Mesendoderm (in vitro differentiated cells): ENCODE measurements around the gene TRIM28.

Experiments
- DNase-seq: peaks from one replicate; pipeline ENCODE4 v3.0.0; 2013
- H2AK5ac ChIP-seq: 2 replicates; pipeline ENCODE4 v1.6.1; 2013; ENCODE audit warnings: low read length, inconsistent platforms
- H2BK120ac ChIP-seq: 2 replicates; pipeline ENCODE4 v1.6.1; 2013; ENCODE audit warnings: low read depth, mild to moderate bottlenecking, low read length, moderate library complexity, mixed read lengths
- H2BK15ac ChIP-seq: replicated peaks from 2 replicates; pipeline ENCODE4 v1.6.1; 2013; ENCODE audit warnings: low read depth, mild to moderate bottlenecking, moderate library complexity
- H2BK5ac ChIP-seq: 2 replicates; pipeline ENCODE4 v1.6.1; 2013; ENCODE audit warnings: low read length, inconsistent platforms
- H3K18ac ChIP-seq: 2 replicates; pipeline ENCODE4 v1.6.1; 2013; ENCODE audit warnings: mild to moderate bottlenecking, low read length, mixed read lengths
- H3K23ac ChIP-seq: one replicate; pipeline ENCODE4 v1.6.1; 2013; ENCODE audit warnings: low read length
- H3K27ac ChIP-seq: 2 replicates; pipeline ENCODE4 v1.5.1; 2013; ENCODE audit warnings: low read depth, mild to moderate bottlenecking, inconsistent platforms, low read length, moderate library complexity
- H3K27me3 ChIP-seq: 2 replicates; pipeline ENCODE4 v1.6.1; 2013; ENCODE audit warnings: low read length, control low read depth, mild to moderate bottlenecking, inconsistent platforms; ENCODE audit not compliant: insufficient read depth, poor library complexity
- H3K36me3 ChIP-seq: 2 replicates; pipeline ENCODE4 v1.6.1; 2013; ENCODE audit warnings: low read length, inconsistent platforms; ENCODE audit not compliant: control insufficient read depth, insufficient read depth
- H3K4ac ChIP-seq: one replicate; pipeline ENCODE4 v1.6.1; 2013; ENCODE audit warnings: low read depth, mild to moderate bottlenecking, low read length, moderate library complexity
- H3K4me1 ChIP-seq: 2 replicates; pipeline ENCODE4 v1.6.1; 2013; ENCODE audit warnings: low read depth, low read length, inconsistent platforms; ENCODE audit not compliant: control insufficient read depth
- H3K4me2 ChIP-seq: 2 replicates; pipeline ENCODE4 v1.6.1; 2013; ENCODE audit warnings: low read length
- H3K4me3 ChIP-seq: 2 replicates; pipeline ENCODE4 v1.5.1; 2013; ENCODE audit warnings: mild to moderate bottlenecking, low read length
- H3K56ac ChIP-seq: one replicate; pipeline ENCODE4 v1.6.1; 2013; ENCODE audit warnings: low read length
- H3K79me1 ChIP-seq: 2 replicates; pipeline ENCODE4 v1.6.1; 2013; ENCODE audit warnings: low read length, inconsistent platforms
- H3K79me2 ChIP-seq: 2 replicates; pipeline ENCODE4 v1.6.1; 2013; ENCODE audit warnings: mild to moderate bottlenecking, low read length; ENCODE audit not compliant: control insufficient read depth, insufficient read depth
- H3K9ac ChIP-seq: 2 replicates; pipeline ENCODE4 v1.6.1; 2013; ENCODE audit warnings: low read length, inconsistent platforms
- H4K5ac ChIP-seq: one replicate; pipeline ENCODE4 v1.6.1; 2013; ENCODE audit warnings: low read length
- H4K8ac ChIP-seq: one replicate; pipeline ENCODE4 v1.6.1; 2013; ENCODE audit warnings: low read depth, mild to moderate bottlenecking, control low read depth, low read length, moderate library complexity
- WGBS: extraction: QIAGEN DNeasy Blood & Tissue Kit; methylation state at CpG from one replicate; pipeline ENCODE4 v1.1.7; 2013; ENCODE audit warnings: low lambda C conversion rate, missing lambda C conversion rate; ENCODE audit not compliant: insufficient coverage; ENCODE audit errors: extremely low coverage; 5-methylcytosine and 5-hydroxymethylcytosine counted together

Gene TRIM28

GRCh38 chr19:58522709-58523108 is 21.2 kb upstream of the TRIM28 start:
- no peak overlapping the region for H2BK5ac ChIP-seq
- no peak overlapping the region for H4K5ac ChIP-seq
- H3K9ac ChIP-seq, result no peak overlapping the region
- no peak overlapping the region for H3K4ac ChIP-seq
- H3K27me3 ChIP-seq, result no peaks in the 10 kb centered on the region
- no peak overlapping the region for H3K4me2 ChIP-seq
- no CpG with 5 or more reads among the region's 3 CpGs for WGBS
- no peak overlapping the region for H3K4me3 ChIP-seq
- H2BK120ac ChIP-seq, result no peak overlapping the region
- H4K8ac ChIP-seq, result no peak overlapping the region
- H3K27ac ChIP-seq, result no peak overlapping the region
- no peak for DNase-seq
- no peak overlapping the region for H2BK15ac ChIP-seq
- no peaks in the 10 kb centered on the region for H3K36me3 ChIP-seq
- H3K23ac ChIP-seq, result no peak overlapping the region
- peaks cover 7% of the 10 kb centered on the region for H3K4me1 ChIP-seq
- peaks cover 9% of the 10 kb centered on the region for H3K79me1 ChIP-seq
- H3K18ac ChIP-seq, result no peak overlapping the region
- no peak overlapping the region for H2AK5ac ChIP-seq
- peaks cover 11% of the 10 kb centered on the region for H3K79me2 ChIP-seq
- peak overlapping the region; percentile 25 for H3K56ac ChIP-seq

- Histone ChIP-seq H4K8ac (no peak overlapping the region), H3K56ac (no peak overlapping the region), H3K27ac (no peak overlapping the region), H3K79me2 (no peaks in the 10 kb centered on the region), H3K79me1 (no peaks in the 10 kb centered on the region), H3K27me3 (no peaks in the 10 kb centered on the region), H3K23ac (no peak overlapping the region), H3K36me3 (no peaks in the 10 kb centered on the region), H2AK5ac (no peak overlapping the region), H2BK5ac (no peak overlapping the region), H3K4me3 (no peak overlapping the region), H2BK15ac (no peak overlapping the region), H3K4me1 (no peaks in the 10 kb centered on the region), H3K4me2 (no peak overlapping the region), H4K5ac (no peak overlapping the region), H3K18ac (no peak overlapping the region), H3K9ac (no peak overlapping the region), H3K4ac (no peak overlapping the region), H2BK120ac (no peak overlapping the region)
- no CpG with 5 or more reads among the region's 3 CpGs for WGBS
- DNase-seq, result no peak
These were observed 14.5 kb upstream of the TRIM28 start for GRCh38 chr19:58529405-58529804.

GRCh38 chr19:58531034-58531840 is 12.6 kb upstream of the TRIM28 start:
- Histone ChIP-seq H3K23ac (no peak overlapping the region), H3K56ac (no peak overlapping the region), H3K9ac (no peak overlapping the region), H3K36me3 (no peaks in the 10 kb centered on the region), H3K79me2 (no peaks in the 10 kb centered on the region), H3K27me3 (no peaks in the 10 kb centered on the region), H3K79me1 (no peaks in the 10 kb centered on the region), H2BK15ac (no peak overlapping the region), H4K5ac (no peak overlapping the region), H3K27ac (no peak overlapping the region), H2BK5ac (no peak overlapping the region), H2BK120ac (no peak overlapping the region), H3K4me3 (no peak overlapping the region), H3K4ac (no peak overlapping the region), H3K18ac (no peak overlapping the region), H3K4me2 (no peak overlapping the region), H3K4me1 (no peaks in the 10 kb centered on the region), H2AK5ac (no peak overlapping the region), H4K8ac (no peak overlapping the region)
- no CpG with 5 or more reads among the region's 10 CpGs for WGBS
- DNase-seq, result no peak

GRCh38 chr19:58535857-58536256 is 8.0 kb upstream of the TRIM28 start:
- WGBS, result no CpG with 5 or more reads among the region's 3 CpGs
- no peak overlapping the region for H3K9ac ChIP-seq
- no peak overlapping the region for H3K56ac ChIP-seq

GRCh38 chr19:58536852-58537798 is 6.7 kb upstream of the TRIM28 start:
- H3K27me3 ChIP-seq, result no peaks in the 10 kb centered on the region
- H4K8ac ChIP-seq, result no peak overlapping the region
- no peak overlapping the region for H3K23ac ChIP-seq
- H3K4me1 ChIP-seq, result no peaks in the 10 kb centered on the region
- H3K79me1 ChIP-seq, result no peaks in the 10 kb centered on the region
- peak overlapping the region; percentile 70 for H3K9ac ChIP-seq
- no peaks in the 10 kb centered on the region for H3K36me3 ChIP-seq
- H3K18ac ChIP-seq, result no peak overlapping the region
- no peaks in the 10 kb centered on the region for H3K79me2 ChIP-seq
- H3K27ac ChIP-seq, result no peak overlapping the region
- H2BK5ac ChIP-seq, result no peak overlapping the region
- H4K5ac ChIP-seq, result no peak overlapping the region
- no peak overlapping the region for H3K4me2 ChIP-seq
- H3K4ac ChIP-seq, result no peak overlapping the region
- WGBS, result no CpG with 5 or more reads among the region's 8 CpGs
- no peak overlapping the region for H2BK120ac ChIP-seq
- H2AK5ac ChIP-seq, result no peak overlapping the region
- DNase-seq, result no peak
- no peak overlapping the region for H2BK15ac ChIP-seq
- H3K4me3 ChIP-seq, result no peak overlapping the region
- H3K56ac ChIP-seq, result peak overlapping the region; percentile 72

More at GRCh38 chr19:58535857-58536256, 8.0 kb upstream of the TRIM28 start:
- H2BK120ac ChIP-seq, result no peak overlapping the region
- no peaks in the 10 kb centered on the region for H3K4me1 ChIP-seq
- no peak overlapping the region for H2AK5ac ChIP-seq
- no peak overlapping the region for H4K5ac ChIP-seq
- H3K79me1 ChIP-seq, result no peaks in the 10 kb centered on the region
- H3K79me2 ChIP-seq, result no peaks in the 10 kb centered on the region
- no peak overlapping the region for H3K4me2 ChIP-seq
- no peak overlapping the region for H4K8ac ChIP-seq
- H3K4me3 ChIP-seq, result no peak overlapping the region
- no peak for DNase-seq
- H3K4ac ChIP-seq, result no peak overlapping the region
- H2BK5ac ChIP-seq, result no peak overlapping the region
- no peaks in the 10 kb centered on the region for H3K36me3 ChIP-seq
- H3K27me3 ChIP-seq, result no peaks in the 10 kb centered on the region
- no peak overlapping the region for H3K23ac ChIP-seq
- H3K27ac ChIP-seq, result no peak overlapping the region
- H2BK15ac ChIP-seq, result no peak overlapping the region
- H3K18ac ChIP-seq, result no peak overlapping the region
